Stimulated activated CD8-positive, alpha-beta memory T cell treated with anti-CD3 and anti-CD28 coated beads, Interleukin-12 subunit alpha, Interleukin-12 subunit beta, amount 100 ng/mL, for 24 hours (primary cell): Measurements from ENCODE around the gene NAA16.
A peak's percentile ranks its signal among the peaks of the same experiment; 100 is the strongest.

Experiments
- DNase-seq: peaks from one replicate; pipeline ENCODE4 v3.0.0-alpha.2; 2020; ENCODE audit errors: extremely low read depth

The NAA16 gene

DNA sequence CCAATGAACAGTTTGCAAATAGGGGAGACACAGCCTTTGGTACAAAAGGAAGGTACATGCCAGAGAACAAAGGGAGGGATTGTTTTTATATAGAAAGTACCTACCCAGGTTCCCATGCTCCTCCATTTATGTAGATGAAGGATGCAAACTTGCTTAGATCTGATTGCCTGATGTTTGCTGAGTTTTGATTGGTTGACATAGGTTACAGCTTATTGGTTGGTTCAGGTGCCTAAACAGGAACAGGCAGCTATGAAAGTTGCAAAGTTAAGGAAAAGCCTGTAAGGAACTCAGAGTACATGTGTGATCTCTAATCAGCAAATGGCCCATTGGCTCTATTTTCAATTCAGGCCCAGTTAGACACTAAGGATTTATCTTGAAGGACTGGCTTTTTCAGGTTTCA lies 6.5 kb upstream of the NAA16 start:
- DNase-seq = no peak

DNA sequence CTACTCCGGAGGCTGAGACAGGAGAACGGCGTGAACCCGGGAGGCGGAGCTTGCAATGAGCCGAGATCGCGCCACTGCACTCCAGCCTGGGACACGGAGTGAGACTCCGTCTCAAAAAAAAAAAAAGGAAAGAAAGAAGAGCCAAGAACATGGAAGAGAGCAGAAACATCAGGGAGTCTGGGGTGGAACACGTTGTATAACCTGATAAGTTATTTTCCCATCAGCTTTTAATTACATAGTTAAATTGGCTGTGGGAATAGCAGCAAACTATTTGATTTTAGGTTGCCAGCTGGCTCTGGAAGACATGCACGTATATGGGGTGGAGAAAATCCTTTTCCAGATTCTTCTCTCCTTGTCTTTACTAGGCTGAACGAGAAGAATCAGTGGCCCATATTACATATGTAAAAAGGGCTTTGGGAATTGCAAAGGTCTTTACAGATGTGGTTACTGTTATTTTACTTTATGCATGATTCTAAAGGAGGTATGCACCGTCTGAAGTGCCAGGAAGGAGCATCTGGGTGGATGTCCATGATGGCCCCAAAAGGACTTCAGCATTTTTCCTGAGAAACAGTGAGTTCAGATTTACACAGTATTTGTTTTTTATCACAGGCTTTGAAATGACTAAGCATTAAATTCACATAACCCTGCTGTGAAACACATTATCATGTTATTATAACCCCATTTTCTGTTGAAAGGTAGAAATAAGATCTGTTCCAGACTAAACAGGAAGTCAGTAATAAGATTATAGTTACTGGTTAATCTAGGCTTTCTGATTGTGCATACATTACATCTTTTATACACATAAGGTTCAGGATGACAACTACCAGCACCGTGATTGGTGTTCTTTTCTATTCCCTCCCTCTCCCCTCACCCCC lies 4.6 kb upstream of the NAA16 start:
- DNase-seq = no peak

DNA sequence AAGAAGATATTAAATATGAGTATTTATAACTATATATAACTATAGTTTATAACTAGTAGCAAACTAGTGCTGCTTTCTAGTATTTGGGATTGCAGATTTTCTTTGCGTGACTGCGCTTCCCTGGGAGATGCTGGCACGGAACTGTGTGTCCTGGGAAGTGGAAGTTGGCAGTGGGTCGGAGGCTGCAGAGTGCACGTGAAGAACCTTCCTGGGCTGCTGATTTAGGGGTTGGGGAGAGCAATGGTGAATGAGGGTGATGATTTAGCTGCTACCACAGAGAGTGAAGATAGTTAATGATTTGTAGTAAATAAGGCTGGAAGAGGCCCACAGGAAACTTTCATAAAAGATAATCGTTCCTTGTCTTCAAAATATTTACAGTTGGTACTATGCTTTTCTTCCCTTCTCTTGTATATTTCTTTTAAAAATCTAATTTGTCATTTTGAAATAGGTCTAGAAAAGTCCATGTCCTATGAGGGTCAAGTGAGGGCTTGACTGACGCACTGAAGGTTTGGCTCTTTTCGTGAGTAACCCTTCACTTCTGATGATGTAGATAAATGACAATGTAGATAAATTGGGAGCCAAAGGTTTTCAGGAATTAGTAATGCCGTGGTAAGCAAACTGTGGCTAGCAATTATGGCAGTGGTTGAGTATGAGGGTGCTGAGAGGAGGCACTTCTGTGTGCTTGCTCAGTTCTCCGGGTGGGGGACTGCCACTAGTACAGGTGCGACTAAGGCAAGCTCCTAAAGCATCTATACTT lies 3.0 kb upstream of the NAA16 start:
- no peak for DNase-seq

DNA sequence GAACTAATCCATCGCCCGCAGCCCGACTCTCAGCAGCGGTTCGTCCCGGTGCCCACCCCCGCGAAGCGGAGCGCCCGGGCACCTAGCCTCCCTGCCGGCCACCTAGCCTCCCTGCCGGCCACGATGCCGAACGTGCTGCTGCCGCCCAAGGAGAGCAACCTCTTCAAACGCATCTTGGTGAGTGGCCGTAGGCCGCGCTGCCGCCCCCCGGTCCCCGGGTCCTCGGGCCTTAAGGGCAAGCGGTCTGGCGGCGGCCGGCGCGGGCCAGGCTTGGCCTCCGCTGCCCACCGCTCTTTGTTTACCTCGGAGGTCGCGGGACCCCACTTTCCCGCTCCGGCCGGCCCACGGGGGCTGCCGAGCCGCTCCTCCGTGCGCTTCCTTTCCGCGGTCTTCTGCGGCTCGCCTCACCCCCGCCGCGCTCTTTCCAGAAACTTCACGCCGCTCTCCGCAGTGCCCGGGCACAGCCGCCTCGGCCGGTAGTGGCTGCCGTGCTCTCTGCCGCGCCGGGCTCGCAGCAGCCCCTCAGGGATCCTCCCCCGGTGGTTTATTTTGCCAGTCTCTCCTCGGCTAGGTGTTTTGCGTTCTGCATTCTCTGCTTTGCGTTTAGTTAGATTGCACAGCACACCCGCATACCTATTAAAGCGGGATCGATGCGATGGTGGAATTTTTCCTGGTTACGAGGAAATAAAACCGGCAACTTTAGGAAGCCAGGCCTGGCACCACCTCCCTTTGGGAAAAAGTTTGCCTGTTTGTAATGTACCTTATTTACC lies 524 bp downstream of the NAA16 start:
- peak; percentile 21 for DNase-seq

DNA sequence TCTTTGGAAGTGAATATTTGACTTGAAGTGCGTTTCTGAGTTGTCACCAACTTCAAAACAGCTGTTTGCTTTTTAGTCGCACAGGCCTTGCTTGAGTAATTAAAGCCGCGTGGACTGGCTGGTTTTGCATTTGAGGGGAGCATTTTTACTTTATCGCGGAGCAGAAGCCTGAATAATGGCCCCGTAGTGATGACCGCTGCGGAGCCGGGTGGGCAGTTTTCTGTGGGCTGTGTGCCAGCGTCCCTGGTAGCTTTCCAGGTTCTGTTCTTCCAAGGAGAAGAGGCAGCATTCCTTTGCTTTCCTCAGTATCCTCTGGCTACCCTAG lies 1.1 kb downstream of the NAA16 start:
- no peak for DNase-seq

DNA sequence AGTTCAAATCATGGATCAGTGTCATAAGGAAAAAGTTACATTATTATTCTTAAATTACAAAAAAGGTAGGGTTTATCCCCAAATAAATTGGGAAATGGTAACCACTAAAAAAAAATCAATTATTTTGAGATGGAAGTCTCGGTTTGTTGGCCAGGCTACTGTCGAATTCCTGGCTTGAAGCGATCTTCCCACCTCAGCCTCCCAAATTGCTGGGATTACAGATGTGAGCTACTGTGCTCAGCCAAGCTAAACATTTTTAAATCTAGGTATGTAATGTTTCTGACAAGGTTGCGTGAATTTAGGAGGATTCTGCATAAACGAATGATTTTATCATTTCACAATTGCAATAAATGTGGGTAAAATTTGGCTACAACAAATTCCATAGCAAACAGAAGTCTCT lies 2.0 kb downstream of the NAA16 start:
- no peak for DNase-seq

DNA sequence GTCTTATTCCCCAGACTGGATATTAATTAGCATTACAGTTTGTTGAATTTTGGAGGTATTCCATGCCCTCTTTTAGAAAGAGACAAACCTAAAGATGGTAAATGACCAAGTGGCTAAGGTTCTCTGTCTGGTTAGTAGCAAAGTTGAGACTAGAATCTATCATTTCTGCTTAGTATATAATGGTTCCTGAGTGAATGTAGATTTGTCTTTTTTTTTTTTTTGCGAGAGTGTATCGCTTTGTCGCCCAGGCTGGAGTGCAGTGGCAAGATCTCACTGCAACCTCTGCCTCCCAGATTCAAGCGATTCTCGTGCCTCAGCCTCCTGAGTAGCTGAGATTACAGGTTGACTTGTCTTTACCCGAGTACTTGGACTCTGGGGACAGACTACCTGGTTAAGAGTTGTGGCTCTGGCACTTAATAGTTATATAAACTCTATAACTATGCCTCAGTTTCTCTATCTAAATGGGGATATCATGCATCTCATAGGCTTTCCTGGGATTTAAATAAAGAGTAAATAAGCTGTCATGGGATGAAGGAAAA lies 2.7 kb downstream of the NAA16 start:
- DNase-seq = no peak

DNA sequence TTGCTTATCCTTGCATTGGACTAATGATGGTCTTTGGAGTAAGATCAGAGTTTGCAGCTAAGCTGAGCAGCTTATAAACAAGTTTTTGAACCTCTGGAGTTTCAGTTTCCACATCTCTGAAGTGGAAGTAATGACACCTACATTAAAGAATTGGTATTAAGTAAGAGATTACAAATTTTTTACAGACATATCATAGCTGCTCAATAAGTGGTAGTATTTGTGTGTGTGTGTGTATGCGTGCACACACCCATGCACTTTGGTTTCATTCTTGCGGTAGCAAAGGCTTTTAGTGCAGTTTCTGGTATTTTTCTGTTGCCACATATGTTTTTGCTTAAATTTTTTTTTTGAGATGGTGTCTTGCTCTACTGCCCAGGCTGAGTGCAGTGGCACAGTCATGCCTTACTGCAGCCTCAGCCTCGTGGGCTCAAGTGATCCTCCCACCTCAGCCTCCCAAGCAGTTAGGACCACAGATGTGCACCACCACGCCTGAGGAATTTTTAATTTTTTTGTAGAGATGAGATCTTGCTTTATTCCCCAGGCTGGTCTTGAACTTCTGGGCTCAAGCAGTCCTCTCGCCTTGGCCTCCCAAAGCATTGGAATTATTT lies 4.5 kb downstream of the NAA16 start:
- no peak for DNase-seq

DNA sequence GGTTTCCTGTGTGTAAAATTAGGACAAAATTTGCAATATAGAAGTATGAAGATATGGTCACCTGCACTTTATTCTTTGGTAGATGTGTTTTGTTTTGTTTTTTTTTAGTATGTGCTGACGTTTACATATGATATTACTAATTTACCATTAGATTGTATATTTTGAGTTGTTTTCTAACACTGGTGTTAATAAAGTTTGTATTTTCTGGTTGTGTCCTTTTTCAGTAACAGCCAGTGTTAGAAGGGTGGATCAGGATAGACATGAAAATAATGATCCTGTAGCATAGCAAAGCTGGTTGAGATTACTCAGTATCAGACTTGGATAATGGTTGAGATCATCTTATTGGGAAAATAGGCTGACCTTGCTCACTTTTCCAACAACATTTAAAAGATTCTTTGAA lies 6.2 kb downstream of the NAA16 start:
- DNase-seq = no peak

DNA sequence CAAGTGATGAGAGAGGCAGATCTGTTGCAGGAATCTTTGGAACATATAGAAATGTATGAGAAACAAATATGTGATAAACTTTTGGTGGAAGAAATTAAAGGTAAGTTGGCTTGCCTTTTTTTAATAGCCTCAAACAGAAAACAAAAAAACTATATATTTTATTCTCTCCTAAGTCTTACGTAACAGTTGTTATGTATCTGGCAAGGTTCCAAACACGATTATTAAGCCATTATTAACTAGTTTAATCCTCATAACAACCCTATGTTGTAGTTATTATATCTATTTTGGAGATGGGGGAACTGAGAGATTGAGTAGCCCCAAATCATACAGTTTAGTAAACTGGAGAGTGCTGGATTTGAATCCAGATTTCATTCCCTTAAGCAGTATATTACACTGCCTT lies 14.7 kb downstream of the NAA16 start:
- no peak for DNase-seq

DNA sequence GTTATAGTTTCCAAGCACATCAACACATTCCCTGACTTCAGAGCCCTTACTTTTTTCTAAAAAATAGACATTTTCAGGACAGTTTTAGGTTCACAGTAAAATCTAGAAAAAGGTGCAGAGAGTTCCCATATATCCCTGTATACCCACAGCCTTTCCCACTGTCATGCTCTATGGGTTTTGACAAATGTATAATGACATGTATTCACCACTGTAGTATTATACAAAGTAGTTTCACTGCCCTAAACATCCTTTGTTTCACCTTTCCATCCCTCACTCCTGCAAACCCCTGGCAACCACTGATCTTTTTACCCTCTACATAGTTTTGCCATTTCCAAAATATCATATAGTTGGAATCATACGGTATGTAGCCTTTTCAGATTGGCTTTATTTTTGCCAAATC lies 15.6 kb downstream of the NAA16 start:
- DNase-seq = no peak

DNA sequence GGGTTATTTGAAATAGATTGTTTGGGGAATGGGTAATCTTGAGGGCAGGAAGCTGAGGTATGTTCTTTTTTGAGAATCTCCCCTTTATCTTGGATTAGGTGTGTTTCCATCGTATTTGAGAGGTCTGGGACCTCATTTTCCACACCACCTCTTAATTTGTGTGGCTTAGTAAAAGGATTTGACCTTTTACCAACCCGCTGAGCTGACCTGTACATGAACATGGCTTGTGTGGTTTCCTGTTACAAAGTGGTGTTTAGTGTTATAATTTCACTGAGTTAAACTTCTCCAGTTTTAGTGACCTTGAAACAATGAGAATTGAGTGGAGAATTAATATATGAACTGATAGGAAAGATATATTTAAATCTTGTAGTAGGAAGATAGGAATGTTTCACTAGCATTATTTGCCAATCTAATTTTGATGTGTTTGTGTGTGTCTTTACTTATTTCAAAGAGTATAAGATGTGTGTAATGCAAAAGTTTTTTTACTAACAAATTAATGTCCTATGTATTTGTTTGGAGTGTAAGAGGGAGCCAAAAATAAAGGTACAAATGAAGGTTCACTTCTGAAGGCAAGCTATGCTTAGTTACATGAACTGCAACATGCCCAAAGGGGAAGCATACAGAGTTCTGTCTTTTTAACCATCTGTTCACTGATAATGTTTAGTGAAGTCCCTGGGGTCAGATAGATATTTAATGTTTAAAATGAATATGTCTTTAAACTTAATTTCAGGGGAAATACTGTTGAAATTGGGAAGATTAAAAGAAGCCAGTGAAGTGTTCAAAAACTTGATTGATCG lies 17.1 kb downstream of the NAA16 start:
- no peak for DNase-seq

DNA sequence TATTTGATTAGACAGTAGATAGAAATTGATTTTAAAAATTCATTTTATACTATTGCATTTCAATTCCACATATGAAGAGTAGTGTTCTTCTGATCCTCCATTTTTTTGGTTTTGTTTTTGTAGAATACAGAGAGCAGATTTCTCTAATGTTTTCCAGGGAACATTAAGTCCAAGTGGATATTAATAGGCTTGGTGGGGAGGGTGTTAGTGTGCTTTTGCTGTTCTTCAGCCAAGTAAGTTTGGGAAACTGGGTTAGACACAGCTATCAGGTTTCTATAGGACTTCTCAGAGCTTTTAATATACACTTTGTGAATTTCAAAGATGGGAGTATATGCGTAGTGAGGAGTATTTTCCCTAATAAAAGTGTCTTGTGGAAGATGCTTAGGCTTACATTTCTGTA lies 21.8 kb downstream of the NAA16 start:
- no peak for DNase-seq

DNA sequence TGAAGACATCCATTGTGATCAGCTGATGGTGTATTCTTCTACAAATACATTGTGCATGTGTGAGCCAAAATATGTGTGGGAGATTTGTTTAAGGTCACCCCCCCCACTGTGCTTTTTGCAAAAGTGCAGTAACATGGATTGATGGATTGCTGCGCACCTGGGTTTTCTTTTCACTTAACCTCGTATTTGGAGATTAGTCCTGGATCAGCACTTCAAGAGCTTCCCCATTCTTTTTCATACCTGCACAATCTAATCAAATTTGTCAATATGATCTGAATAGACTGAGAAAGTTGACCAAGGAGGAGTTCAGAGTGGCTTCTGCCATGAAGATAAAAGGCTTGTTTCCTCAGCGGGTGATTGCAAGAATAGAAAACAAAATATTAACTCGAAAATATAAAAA lies 23.7 kb downstream of the NAA16 start:
- DNase-seq = no peak

DNA sequence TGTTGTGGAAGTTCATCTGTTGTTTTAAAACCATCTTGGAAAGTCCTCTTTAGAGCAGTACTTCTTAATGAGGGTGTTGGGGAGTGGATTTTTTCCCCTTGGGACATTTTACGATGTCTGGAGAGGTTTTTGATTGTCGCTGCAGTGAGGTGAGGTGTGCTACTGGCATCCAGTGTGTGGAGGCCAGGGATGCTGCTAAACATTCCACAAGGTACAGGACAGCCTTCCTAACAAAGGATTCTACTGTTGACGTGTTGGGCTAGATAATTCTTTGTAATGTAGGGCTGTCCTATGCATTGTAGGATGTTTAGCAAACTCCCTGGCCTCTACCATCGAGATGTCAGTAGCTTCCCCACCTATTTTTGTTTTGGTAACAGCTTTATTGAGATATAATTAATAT lies 33.3 kb downstream of the NAA16 start:
- DNase-seq = no peak

DNA sequence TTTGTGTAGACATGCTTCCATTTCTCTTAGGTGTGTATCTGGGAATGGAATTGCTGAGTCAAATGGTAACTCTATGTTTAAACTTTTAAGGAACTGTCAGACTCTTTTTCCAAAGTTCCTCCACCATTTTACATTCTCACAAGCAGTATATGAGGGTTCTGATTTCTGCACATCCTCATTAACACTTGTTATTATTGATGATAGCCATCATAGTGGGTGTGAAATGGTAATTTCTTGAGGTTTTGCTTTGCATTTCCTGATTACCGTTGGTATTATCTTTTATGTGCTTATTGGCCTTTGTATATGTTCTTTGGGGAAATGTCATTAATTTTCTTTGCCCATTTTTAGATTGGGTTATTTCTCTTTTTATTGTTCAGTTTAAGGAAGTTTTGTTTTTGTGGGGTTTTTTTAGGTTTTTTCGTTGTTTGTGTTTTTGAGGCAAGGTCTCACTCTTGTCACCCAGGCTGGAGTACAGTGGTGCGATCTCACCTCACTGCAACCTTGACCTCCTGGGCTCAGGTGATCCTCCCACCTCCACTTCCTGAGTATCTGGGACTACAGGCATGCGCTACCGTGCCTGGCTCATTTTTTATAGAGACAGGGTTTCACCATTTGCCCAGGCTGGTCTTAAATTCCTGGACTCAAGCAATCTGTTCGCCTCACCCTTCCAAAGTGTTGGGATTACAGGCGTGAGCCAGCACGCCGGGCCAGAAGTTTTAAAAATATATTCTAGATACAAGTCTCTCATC lies 34.3 kb downstream of the NAA16 start:
- DNase-seq = no peak

DNA sequence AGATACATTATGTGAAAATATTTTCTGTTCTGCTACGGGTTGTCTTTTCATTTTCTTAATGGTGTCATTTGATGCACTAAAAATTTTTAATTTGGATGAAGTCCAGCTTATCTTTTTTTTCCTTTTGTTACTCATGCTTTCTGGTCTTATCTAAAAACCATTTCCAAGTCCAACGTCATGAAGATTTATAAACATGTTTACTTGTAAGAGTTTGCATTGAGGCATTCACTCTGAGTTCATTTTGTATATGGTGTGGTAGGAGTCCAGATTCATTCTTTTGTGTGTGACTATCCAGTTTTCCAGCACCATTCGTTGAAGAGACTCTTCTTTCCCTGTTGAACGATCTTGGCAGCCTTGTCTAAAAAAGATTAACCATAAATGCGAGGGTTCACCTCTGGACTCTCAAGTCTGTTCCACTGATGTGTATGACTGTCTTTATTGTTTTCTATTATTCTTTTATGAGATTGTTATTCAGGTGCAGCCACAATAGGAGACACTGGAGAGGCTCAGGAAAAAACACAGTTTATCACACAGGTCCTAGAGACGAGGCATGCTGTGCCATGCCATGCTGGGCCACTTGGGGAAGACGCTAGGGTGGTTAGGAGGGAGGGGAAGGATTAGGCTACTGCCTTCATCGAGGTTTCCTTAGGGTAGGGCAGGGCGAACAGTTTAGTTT lies 35.0 kb downstream of the NAA16 start:
- DNase-seq = no peak

DNA sequence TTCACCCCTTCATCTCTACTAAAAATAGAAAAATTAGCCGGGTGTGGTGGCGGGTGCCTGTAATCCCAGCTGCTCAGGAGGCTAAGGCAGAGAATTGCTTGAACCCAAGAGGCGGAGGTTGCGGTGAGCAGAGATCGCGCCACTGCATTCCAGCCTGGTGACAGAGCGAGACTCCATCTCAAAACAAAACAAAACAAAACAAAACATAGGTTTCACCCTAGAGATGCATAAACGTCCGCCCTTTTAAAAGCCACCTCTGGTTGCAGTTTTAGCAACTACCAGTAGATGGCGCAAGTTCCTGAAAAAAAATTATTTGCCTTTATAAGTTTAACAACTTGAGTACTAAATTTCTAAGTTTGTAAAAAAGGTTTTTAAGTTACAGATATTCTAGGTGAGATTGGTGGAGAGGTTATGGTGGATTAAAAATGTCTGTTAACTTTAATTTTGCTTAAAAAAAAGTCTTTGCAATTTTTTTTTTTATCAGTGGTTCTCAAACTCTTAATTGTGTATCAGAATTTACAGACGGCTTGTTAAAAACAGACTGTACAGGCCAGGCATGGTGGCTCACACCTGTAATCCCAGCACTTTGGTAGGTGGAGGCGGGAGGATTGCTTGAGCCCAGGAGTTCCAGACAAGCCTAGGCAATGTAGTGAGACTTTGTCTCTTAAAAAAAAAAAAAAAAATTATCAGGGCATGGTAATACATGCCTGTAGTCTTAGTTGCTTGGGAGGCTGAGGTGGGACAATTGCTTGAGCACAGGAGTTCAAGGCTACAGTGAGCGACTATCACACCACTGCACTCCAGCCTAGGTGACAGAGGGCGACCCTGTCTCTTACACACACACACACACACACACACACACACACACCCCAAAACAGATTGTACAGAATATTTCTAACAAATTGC lies 42.1 kb downstream of the NAA16 start:
- no peak for DNase-seq

DNA sequence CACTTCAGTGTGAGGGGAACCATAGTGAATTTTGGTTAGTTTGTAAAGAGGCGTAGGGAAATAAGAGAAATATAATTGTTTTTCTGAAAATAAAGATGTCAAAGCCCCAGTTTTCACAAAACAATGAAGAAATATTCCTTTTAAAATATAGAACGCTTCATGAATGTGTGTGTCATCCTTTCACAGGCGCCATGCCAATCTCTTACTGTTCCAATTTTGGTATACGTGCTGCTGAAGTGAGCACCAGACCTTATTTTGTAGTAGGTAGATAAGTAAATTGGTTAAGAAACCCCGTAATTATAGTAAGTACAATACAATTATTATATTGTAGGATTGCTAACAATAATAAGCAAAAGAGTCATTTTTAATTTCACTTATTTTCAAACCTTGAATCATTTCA lies 43.3 kb downstream of the NAA16 start:
- DNase-seq = no peak
